ENCODE results near the gene UPF3A.

GRCh38 chr13:114266241-114266640, 15.2 kb upstream of the UPF3A start:
- TF ChIP-seq POLR2A (IDR thresholded peaks at IDR 0.05) (no peak), CTCF (IDR thresholded peaks at IDR 0.05 in 8 of 11, conservative IDR thresholded peaks at IDR 0.05 in 3 of 11) (no peak), POLR2AphosphoS5 (IDR thresholded peaks at IDR 0.05) (no peak)
